ENCODE data around the gene RNF151.
"Not testable (repeated sequence)": the region's sequence is repeated elsewhere in the genome, so short reads cannot be mapped to it uniquely, and the experiment has no call there.

Gene RNF151

GRCh38 chr16:1959269-1960039 is 7.2 kb upstream of the RNF151 start, which contains the start of gene NDUFB10:
NDUFB10 (plus strand) TSS chr16:1959538; CDS start chr16:1959625, 87 bp downstream.
- Histone ChIP-seq H3K36me3 (replicated peaks) (peaks cover 38% of the 10 kb centered on the region), H3K9me3 (no peaks in the 10 kb centered on the region), H3K4me1 (peaks cover 29% of the 10 kb centered on the region), H3K4me3 (peak within 1 kb of the TSS; percentile 89), H3K27me3 (ENCODE audit: low read depth) (no peaks in the 10 kb centered on the region)
- DNase-seq (ENCODE audit: low spot score in 2 of 2) = peak; percentile 81 to 95
- in situ Hi-C loops (cut with MboI; ENCODE audit: low sequenced_read_pairs) = no loop called here

GRCh38 chr16:1960665-1961630 is 5.7 kb upstream of the RNF151 start:
- no peaks in the 10 kb centered on the region for H3K27me3 ChIP-seq (ENCODE audit: low read depth)
- peaks cover 48% of the 10 kb centered on the region for H3K36me3 ChIP-seq (replicated peaks)
- no peaks in the 10 kb centered on the region for H3K9me3 ChIP-seq
- peak; percentile 68 to 77 for DNase-seq (ENCODE audit: low spot score in 2 of 2)
- H3K4me3 ChIP-seq = peak overlapping the region; percentile 89
- peaks cover 32% of the 10 kb centered on the region for H3K4me1 ChIP-seq
- in situ Hi-C loops (cut with MboI; ENCODE audit: low sequenced_read_pairs) = no loop called here

- H3K27me3 ChIP-seq (ENCODE audit: low read depth) = no peaks in the 10 kb centered on the region
- DNase-seq (ENCODE audit: low spot score in 2 of 2) = peak; percentile 60 to 73
- in situ Hi-C loops (cut with MboI; ENCODE audit: low sequenced_read_pairs) = no loop called here
- no peaks in the 10 kb centered on the region for H3K9me3 ChIP-seq
- H3K4me1 ChIP-seq = peaks cover 35% of the 10 kb centered on the region
- H3K36me3 ChIP-seq (replicated peaks) = peaks cover 52% of the 10 kb centered on the region
- H3K4me3 ChIP-seq = peak overlapping the region; percentile 100
Observed at GRCh38 chr16:1961651-1962067, 5.0 kb upstream of the RNF151 start.

- H3K36me3 ChIP-seq (replicated peaks) = peaks cover 52% of the 10 kb centered on the region
- H3K4me1 ChIP-seq = peaks cover 35% of the 10 kb centered on the region
- peak overlapping the region; percentile 100 for H3K4me3 ChIP-seq
- H3K27me3 ChIP-seq (ENCODE audit: low read depth); H3K9me3 ChIP-seq; in situ Hi-C loops (cut with MboI; ENCODE audit: low sequenced_read_pairs): not testable (repeated sequence)
- DNase-seq (ENCODE audit: low spot score in 2 of 2) = peak in 1 of 2 experiments; percentile 34
Observed at GRCh38 chr16:1962161-1963153, 4.2 kb upstream of the RNF151 start.

GRCh38 chr16:1963806-1964505 is 2.7 kb upstream of the RNF151 start:
- peaks cover 52% of the 10 kb centered on the region for H3K36me3 ChIP-seq (replicated peaks)
- DNase-seq (ENCODE audit: low spot score in 2 of 2) = peak in 1 of 2 experiments; percentile 51
- H3K27me3 ChIP-seq (ENCODE audit: low read depth) = no peaks in the 10 kb centered on the region
- no peaks in the 10 kb centered on the region for H3K9me3 ChIP-seq
- H3K4me3 ChIP-seq = peak overlapping the region; percentile 100
- in situ Hi-C loops (cut with MboI; ENCODE audit: low sequenced_read_pairs) = no loop called here
- H3K4me1 ChIP-seq = peaks cover 34% of the 10 kb centered on the region

GRCh38 chr16:1964506-1965395 is 1.9 kb upstream of the RNF151 start, which contains the start of gene RPS2:
RPS2 (minus strand) TSS chr16:1964826; CDS start chr16:1964625, 201 bp downstream.
- Histone ChIP-seq H3K4me3 (peak within 1 kb of the TSS; percentile 100), H3K4me1 (peaks cover 32% of the 10 kb centered on the region), H3K9me3 (no peaks in the 10 kb centered on the region), H3K36me3 (replicated peaks) (peaks cover 52% of the 10 kb centered on the region), H3K27me3 (ENCODE audit: low read depth) (no peaks in the 10 kb centered on the region)
- in situ Hi-C loops (cut with MboI; ENCODE audit: low sequenced_read_pairs) = no loop called here
- peak; percentile 93 to 98 for DNase-seq (ENCODE audit: low spot score in 2 of 2)

- Histone ChIP-seq H3K36me3 (replicated peaks) (peaks cover 51% of the 10 kb centered on the region), H3K9me3 (no peaks in the 10 kb centered on the region), H3K4me3 (peak overlapping the region; percentile 100), H3K4me1 (peaks cover 29% of the 10 kb centered on the region), H3K27me3 (ENCODE audit: low read depth) (no peaks in the 10 kb centered on the region)
- in situ Hi-C loops (cut with MboI; ENCODE audit: low sequenced_read_pairs) = no loop called here
- DNase-seq (ENCODE audit: low spot score in 2 of 2) = no peak
Observed at GRCh38 chr16:1965396-1966001, 1.2 kb upstream of the RNF151 start.

- Histone ChIP-seq H3K27me3 (ENCODE audit: low read depth) (no peaks in the 10 kb centered on the region), H3K4me3 (no peak overlapping the region), H3K9me3 (no peaks in the 10 kb centered on the region), H3K36me3 (replicated peaks) (peaks cover 28% of the 10 kb centered on the region), H3K4me1 (peaks cover 6% of the 10 kb centered on the region)
- in situ Hi-C loops (cut with MboI; ENCODE audit: low sequenced_read_pairs) = no loop called here
- no peak for DNase-seq (ENCODE audit: low spot score in 2 of 2)
Observed at GRCh38 chr16:1968146-1968953, 1.7 kb downstream of the RNF151 start.

- in situ Hi-C loops (cut with MboI; ENCODE audit: low sequenced_read_pairs) = no loop called here
- Histone ChIP-seq H3K9me3 (no peaks in the 10 kb centered on the region), H3K4me1 (no peaks in the 10 kb centered on the region), H3K36me3 (replicated peaks) (peaks cover 31% of the 10 kb centered on the region), H3K4me3 (peak within 1 kb of the TSS; percentile 100), H3K27me3 (ENCODE audit: low read depth) (no peaks in the 10 kb centered on the region)
- peak; percentile 86 to 95 for DNase-seq (ENCODE audit: low spot score in 2 of 2)
Observed at GRCh38 chr16:1971796-1972489, 5.3 kb downstream of the RNF151 start, which contains the start of gene TBL3. TBL3 (plus strand) TSS chr16:1972053; CDS start chr16:1972165, 112 bp downstream.

GRCh38 chr16:1972490-1972877 is 5.8 kb downstream of the RNF151 start:
- Histone ChIP-seq H3K4me1 (no peaks in the 10 kb centered on the region), H3K27me3 (ENCODE audit: low read depth) (no peaks in the 10 kb centered on the region), H3K36me3 (replicated peaks) (peaks cover 35% of the 10 kb centered on the region), H3K9me3 (no peaks in the 10 kb centered on the region), H3K4me3 (peak overlapping the region; percentile 100)
- in situ Hi-C loops (cut with MboI; ENCODE audit: low sequenced_read_pairs) = no loop called here
- DNase-seq (ENCODE audit: low spot score in 2 of 2) = peak in 1 of 2 experiments; percentile 48

Data from HAP-1 (cell line).